ENCODE measurements around the gene RSRC1. TPM values are rescaled to one million over a fixed set of nuclear protein-coding genes. Genes with fewer than 3 reads are reported as not detected.

Gene RSRC1
- total RNA-seq, 1 experiment from 2014 or later, result 49.4 TPM

DNA sequence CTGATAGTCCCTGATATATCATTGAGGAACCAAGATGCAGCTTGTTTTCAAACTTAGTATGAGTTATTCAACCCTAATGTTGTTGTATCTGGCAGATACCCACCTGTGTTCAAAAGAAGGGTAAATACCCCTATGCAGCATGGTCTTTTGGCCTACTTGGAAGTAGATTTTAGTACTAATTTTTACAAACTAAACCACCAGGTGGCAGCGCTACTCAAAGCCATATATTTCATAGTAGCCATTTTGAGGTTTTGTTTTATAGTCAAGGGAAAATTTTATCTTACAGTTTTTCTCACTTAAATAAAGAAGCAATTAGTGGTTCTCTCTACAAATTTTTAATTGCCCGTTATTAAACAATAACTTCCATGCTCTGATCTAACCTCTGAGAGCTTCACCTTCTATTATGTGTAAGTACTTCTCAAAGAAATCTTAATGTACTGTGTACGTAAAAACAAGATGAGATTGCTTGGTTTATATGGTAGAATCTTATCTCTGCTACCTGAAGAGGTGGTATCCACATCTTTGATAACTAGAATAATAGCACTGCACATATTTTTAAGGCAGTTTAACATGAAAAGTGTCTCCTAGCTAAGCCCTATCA is 429.6 kb downstream of the RSRC1 start:
- in situ Hi-C loops (cut with HindIII; ENCODE audit: low pct_unique_long_range_greater_than_20kb, low sequenced_read_pairs), result no loop called here
- CTCF ChIA-PET, result interaction anchor here (0.6 kb wide), 1 partner anchor 252 kb away, joined by 4 read pairs; no protein-coding TSS in a partner anchor

DNA sequence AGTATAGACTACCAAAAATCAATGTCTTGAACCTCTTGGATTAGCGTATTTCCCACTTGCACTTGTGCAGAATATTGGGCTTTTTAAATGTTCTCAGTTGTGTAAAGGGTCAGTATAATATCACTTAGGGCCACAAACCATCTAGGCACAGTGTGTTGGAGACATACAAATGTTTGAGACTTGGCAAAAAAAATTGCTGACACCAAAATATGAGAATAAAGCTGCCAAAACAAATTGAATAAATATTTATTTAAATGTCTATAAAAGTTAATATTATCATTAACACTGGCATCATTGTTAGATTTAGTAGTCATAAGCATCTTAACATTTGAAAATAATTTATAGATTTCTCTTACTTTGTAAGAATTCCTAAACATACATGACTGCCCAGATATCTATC is 430.2 kb downstream of the RSRC1 start:
- no peak for DNase-seq (ENCODE audit: low read depth, low spot score)
- Histone ChIP-seq H3K9me3 (ENCODE audit: control insufficient read depth, insufficient read depth, low read depth, low read length) (no peaks in the 10 kb centered on the region), H3K27ac (ENCODE audit: low read length) (peak overlapping the region; percentile 9; the same call in 1 of the 2 replicates), H3K4me1 (ENCODE audit: control insufficient read depth, insufficient read depth, low read length) (no peaks in the 10 kb centered on the region), H3K27me3 (ENCODE audit: control insufficient read depth, insufficient read depth, low read length) (no peaks in the 10 kb centered on the region), H3K4me3 (ENCODE audit: low read depth in 2 of 2, low read length in 2 of 2) (no peak overlapping the region), H3K36me3 (ENCODE audit: control insufficient read depth, insufficient read depth, low read length) (no peaks in the 10 kb centered on the region; the same call in 1 of the 2 replicates)
- intact Hi-C loops (cut with micrococcal nuclease; ENCODE audit: unreplicated experiment), result loop anchor here (10.0 kb wide), 1 partner anchor 105 kb away; the partner anchor contains the start of gene GFM1
- in situ Hi-C loops (cut with HindIII; ENCODE audit: low pct_unique_long_range_greater_than_20kb, low sequenced_read_pairs), result no loop called here
- ATAC-seq, result no peak
- TF ChIP-seq, protein P1, sequence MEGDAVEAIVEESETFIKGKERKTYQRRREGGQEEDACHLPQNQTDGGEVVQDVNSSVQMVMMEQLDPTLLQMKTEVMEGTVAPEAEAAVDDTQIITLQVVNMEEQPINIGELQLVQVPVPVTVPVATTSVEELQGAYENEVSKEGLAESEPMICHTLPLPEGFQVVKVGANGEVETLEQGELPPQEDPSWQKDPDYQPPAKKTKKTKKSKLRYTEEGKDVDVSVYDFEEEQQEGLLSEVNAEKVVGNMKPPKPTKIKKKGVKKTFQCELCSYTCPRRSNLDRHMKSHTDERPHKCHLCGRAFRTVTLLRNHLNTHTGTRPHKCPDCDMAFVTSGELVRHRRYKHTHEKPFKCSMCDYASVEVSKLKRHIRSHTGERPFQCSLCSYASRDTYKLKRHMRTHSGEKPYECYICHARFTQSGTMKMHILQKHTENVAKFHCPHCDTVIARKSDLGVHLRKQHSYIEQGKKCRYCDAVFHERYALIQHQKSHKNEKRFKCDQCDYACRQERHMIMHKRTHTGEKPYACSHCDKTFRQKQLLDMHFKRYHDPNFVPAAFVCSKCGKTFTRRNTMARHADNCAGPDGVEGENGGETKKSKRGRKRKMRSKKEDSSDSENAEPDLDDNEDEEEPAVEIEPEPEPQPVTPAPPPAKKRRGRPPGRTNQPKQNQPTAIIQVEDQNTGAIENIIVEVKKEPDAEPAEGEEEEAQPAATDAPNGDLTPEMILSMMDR (IDR thresholded peaks at IDR 0.05), result no peak
- TF ChIP-seq TCF7L2 (IDR thresholded peaks at IDR 0.05; ENCODE audit: low read depth, low read length), result no peak
- TF ChIP-seq SIN3A (IDR thresholded peaks at IDR 0.05; ENCODE audit: borderline replicate concordance, insufficient read depth, low read depth, low read length), result no peak
- TF ChIP-seq, protein P2, sequence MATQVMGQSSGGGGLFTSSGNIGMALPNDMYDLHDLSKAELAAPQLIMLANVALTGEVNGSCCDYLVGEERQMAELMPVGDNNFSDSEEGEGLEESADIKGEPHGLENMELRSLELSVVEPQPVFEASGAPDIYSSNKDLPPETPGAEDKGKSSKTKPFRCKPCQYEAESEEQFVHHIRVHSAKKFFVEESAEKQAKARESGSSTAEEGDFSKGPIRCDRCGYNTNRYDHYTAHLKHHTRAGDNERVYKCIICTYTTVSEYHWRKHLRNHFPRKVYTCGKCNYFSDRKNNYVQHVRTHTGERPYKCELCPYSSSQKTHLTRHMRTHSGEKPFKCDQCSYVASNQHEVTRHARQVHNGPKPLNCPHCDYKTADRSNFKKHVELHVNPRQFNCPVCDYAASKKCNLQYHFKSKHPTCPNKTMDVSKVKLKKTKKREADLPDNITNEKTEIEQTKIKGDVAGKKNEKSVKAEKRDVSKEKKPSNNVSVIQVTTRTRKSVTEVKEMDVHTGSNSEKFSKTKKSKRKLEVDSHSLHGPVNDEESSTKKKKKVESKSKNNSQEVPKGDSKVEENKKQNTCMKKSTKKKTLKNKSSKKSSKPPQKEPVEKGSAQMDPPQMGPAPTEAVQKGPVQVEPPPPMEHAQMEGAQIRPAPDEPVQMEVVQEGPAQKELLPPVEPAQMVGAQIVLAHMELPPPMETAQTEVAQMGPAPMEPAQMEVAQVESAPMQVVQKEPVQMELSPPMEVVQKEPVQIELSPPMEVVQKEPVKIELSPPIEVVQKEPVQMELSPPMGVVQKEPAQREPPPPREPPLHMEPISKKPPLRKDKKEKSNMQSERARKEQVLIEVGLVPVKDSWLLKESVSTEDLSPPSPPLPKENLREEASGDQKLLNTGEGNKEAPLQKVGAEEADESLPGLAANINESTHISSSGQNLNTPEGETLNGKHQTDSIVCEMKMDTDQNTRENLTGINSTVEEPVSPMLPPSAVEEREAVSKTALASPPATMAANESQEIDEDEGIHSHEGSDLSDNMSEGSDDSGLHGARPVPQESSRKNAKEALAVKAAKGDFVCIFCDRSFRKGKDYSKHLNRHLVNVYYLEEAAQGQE (IDR thresholded peaks at IDR 0.05; ENCODE audit: insufficient read depth in 1 of 2, low read depth in 2 of 2, low read length in 1 of 2), result no peak
- no peak for TF ChIP-seq POLR2AphosphoS5 (IDR thresholded peaks at IDR 0.05; ENCODE audit: low read depth, low read length)
- ChIA-PET CTCF (no interaction called here), POLR2A (interaction anchor here (0.7 kb wide), 1 partner anchor 31 kb away, joined by 3 read pairs; the partner anchor contains the start of gene MLF1)
- BruUV-seq (replicated peaks), result no TSS peak

More for the DNA sequence above, 429.6 kb downstream of the RSRC1 start:
- DNase-seq (ENCODE audit: low read depth, low spot score) (peak; percentile 18), ATAC-seq (peak; percentile 82)
- Histone ChIP-seq H3K4me1 (ENCODE audit: control insufficient read depth, insufficient read depth, low read length) (no peaks in the 10 kb centered on the region), H3K4me3 (ENCODE audit: low read depth in 2 of 2, low read length in 2 of 2) (no peak overlapping the region), H3K9me3 (ENCODE audit: control insufficient read depth, insufficient read depth, low read depth, low read length) (no peaks in the 10 kb centered on the region), H3K27me3 (ENCODE audit: control insufficient read depth, insufficient read depth, low read length) (no peaks in the 10 kb centered on the region), H3K27ac (ENCODE audit: low read length) (peak overlapping the region; percentile 9; the same call in 1 of the 2 replicates), H3K36me3 (ENCODE audit: control insufficient read depth, insufficient read depth, low read length) (no peaks in the 10 kb centered on the region; the same call in 1 of the 2 replicates)
- no TSS peak for BruUV-seq (replicated peaks)
- intact Hi-C loops (cut with micrococcal nuclease; ENCODE audit: unreplicated experiment), result loop anchor here (5.0 to 10.0 kb wide), 5 partner anchors 105 to 1005 kb away; partner anchors contain the start of gene GFM1
- POLR2A ChIA-PET, result no interaction called here
- TF ChIP-seq, protein P1 (IDR thresholded peaks at IDR 0.05), result peak; percentile 69; the same call in 1 of the 2 replicates
- TF ChIP-seq, protein P2 (IDR thresholded peaks at IDR 0.05; ENCODE audit: insufficient read depth in 1 of 2, low read depth in 2 of 2, low read length in 1 of 2), result no peak
- TF ChIP-seq SIN3A (IDR thresholded peaks at IDR 0.05; ENCODE audit: borderline replicate concordance, insufficient read depth, low read depth, low read length) (no peak), POLR2AphosphoS5 (IDR thresholded peaks at IDR 0.05; ENCODE audit: low read depth, low read length) (no peak), TCF7L2 (IDR thresholded peaks at IDR 0.05; ENCODE audit: low read depth, low read length) (no peak)
